H9 (cell line): ENCODE measurements around the gene POLR3F. TPM values are rescaled to one million over a fixed set of nuclear protein-coding genes. Genes with fewer than 3 reads are reported as not detected.
A peak's percentile ranks its signal among the peaks of the same experiment; 100 is the strongest.
"Not testable (repeated sequence)": the region's sequence is repeated elsewhere in the genome, so short reads cannot be mapped to it uniquely, and the experiment has no call there.

ENCODE experiments used
- DNase-seq: peaks from one replicate; pipeline ENCODE4 v3.0.0-alpha.2; 2017
- H2AFZ ChIP-seq: one replicate; pipeline ENCODE4 v1.6.1; 2013; ENCODE audit warnings: mild to moderate bottlenecking, low read length, control low read depth, moderate library complexity
- H2AK5ac ChIP-seq: 2 replicates; pipeline ENCODE4 v1.6.1; 2013; ENCODE audit warnings: low read length, control low read depth, mixed read lengths; ENCODE audit not compliant: insufficient read length
- H2BK120ac ChIP-seq: one replicate; pipeline ENCODE4 v1.6.1; 2013; ENCODE audit warnings: low read depth, mild to moderate bottlenecking, low read length, control low read depth, inconsistent platforms; ENCODE audit not compliant: poor library complexity, severe bottlenecking
- H2BK12ac ChIP-seq: 2 replicates; pipeline ENCODE4 v1.6.1; 2013; ENCODE audit warnings: low read length, control low read depth, mixed read lengths, low read depth; ENCODE audit not compliant: insufficient read length
- H2BK15ac ChIP-seq: 2 replicates; pipeline ENCODE4 v1.6.1; 2013; ENCODE audit warnings: low read depth, low read length, control low read depth
- H2BK20ac ChIP-seq: one replicate; pipeline ENCODE4 v1.6.1; 2013; ENCODE audit warnings: low read depth, mild to moderate bottlenecking, low read length, control low read depth, inconsistent platforms; ENCODE audit not compliant: poor library complexity, severe bottlenecking
- H2BK5ac ChIP-seq: 2 replicates; pipeline ENCODE4 v1.6.1; 2013; ENCODE audit warnings: low read length, control low read depth, mixed read lengths; ENCODE audit not compliant: insufficient read length
- H3K14ac ChIP-seq: 2 replicates; pipeline ENCODE4 v1.6.1; 2013; ENCODE audit warnings: low read length, control low read depth; ENCODE audit not compliant: insufficient read depth
- H3K18ac ChIP-seq: 2 replicates; pipeline ENCODE4 v1.6.1; 2013; ENCODE audit warnings: low read depth, mild to moderate bottlenecking, mixed read lengths, low read length, control low read depth; ENCODE audit not compliant: insufficient read length
- H3K23ac ChIP-seq: 2 replicates; pipeline ENCODE4 v1.6.1; 2013; ENCODE audit warnings: low read length, control low read depth, mixed read lengths, low read depth; ENCODE audit not compliant: insufficient read length
- H3K23me2 ChIP-seq: 2 replicates; pipeline ENCODE4 v1.6.1; 2013; ENCODE audit warnings: low read depth, mild to moderate bottlenecking, mixed read lengths, low read length, control low read depth; ENCODE audit not compliant: insufficient read length, poor library complexity, severe bottlenecking
- H3K27ac ChIP-seq: 2 replicates; pipeline ENCODE4 v1.5.1; 2013; ENCODE audit warnings: low read length, control low read depth, mixed read lengths, low read depth; ENCODE audit not compliant: insufficient read length
- H3K27me3 ChIP-seq: 2 replicates; pipeline ENCODE4 v1.6.1; 2013; ENCODE audit warnings: low read length, control low read depth, inconsistent platforms; ENCODE audit not compliant: insufficient read depth
- H3K4ac ChIP-seq: 2 replicates; pipeline ENCODE4 v1.6.1; 2013; ENCODE audit warnings: low read depth, mild to moderate bottlenecking, control low read depth, inconsistent platforms, low read length, moderate library complexity
- H3K4me1 ChIP-seq: 2 replicates; pipeline ENCODE4 v1.6.1; 2013; ENCODE audit warnings: low read length, control low read depth, inconsistent platforms; ENCODE audit not compliant: insufficient read depth
- H3K4me2 ChIP-seq: 2 replicates; pipeline ENCODE4 v1.6.1; 2013; ENCODE audit warnings: low read length, control low read depth, mixed read lengths; ENCODE audit not compliant: insufficient read length, insufficient read depth
- H3K56ac ChIP-seq: 2 replicates; pipeline ENCODE4 v1.6.1; 2013; ENCODE audit warnings: low read depth, mild to moderate bottlenecking, mixed read lengths, low read length, control low read depth; ENCODE audit not compliant: insufficient read length
- H3K79me1 ChIP-seq: 2 replicates; pipeline ENCODE4 v1.6.1; 2013; ENCODE audit warnings: low read depth, mild to moderate bottlenecking, moderate library complexity, low read length, control low read depth, inconsistent platforms; ENCODE audit not compliant: insufficient read depth, poor library complexity, severe bottlenecking
- H3K79me2 ChIP-seq: 2 replicates; pipeline ENCODE4 v1.6.1; 2013; ENCODE audit warnings: low read length, control low read depth, inconsistent platforms; ENCODE audit not compliant: insufficient read depth
- H3K9ac ChIP-seq: 2 replicates; pipeline ENCODE4 v1.6.1; 2013; ENCODE audit warnings: low read length, control low read depth, mixed read lengths; ENCODE audit not compliant: insufficient read length; ENCODE audit errors: extremely low read depth
- H3K9me3 ChIP-seq: one replicate; pipeline ENCODE4 v1.6.1; 2013; ENCODE audit warnings: low read depth, low read length, inconsistent platforms; ENCODE audit not compliant: control insufficient read depth
- H3T11ph ChIP-seq: one replicate; pipeline ENCODE4 v1.6.1; 2013; ENCODE audit warnings: mild to moderate bottlenecking, low read length, control low read depth, inconsistent platforms
- H4K20me1 ChIP-seq: one replicate; pipeline ENCODE4 v1.6.1; 2013; ENCODE audit not compliant: control insufficient read depth, insufficient read length, insufficient read depth
- H4K5ac ChIP-seq: 2 replicates; pipeline ENCODE4 v1.6.1; 2013; ENCODE audit warnings: low read depth, mild to moderate bottlenecking, mixed read lengths, low read length, control low read depth; ENCODE audit not compliant: insufficient read length
- H4K8ac ChIP-seq: replicated peaks from 2 replicates; pipeline ENCODE4 v1.6.1; 2013; ENCODE audit warnings: low read length, control low read depth, mixed read lengths, low read depth; ENCODE audit not compliant: insufficient read length
- H4K91ac ChIP-seq: 2 replicates; pipeline ENCODE4 v1.6.1; 2013; ENCODE audit warnings: low read depth, mild to moderate bottlenecking, moderate library complexity, mixed read lengths, low read length, control low read depth; ENCODE audit not compliant: insufficient read length
- H3K27ac Mint-ChIP-seq, 3 experiments: 2 replicates in 2 of 3; 3 replicates in 1 of 3; pipeline ENCODE4 v1.8.0; 2020 to 2021; ENCODE audit warnings: mixed read lengths in 3 of 3, mild to moderate bottlenecking in 1 of 3, moderate library complexity in 1 of 3
- H3K27me3 Mint-ChIP-seq: 2 replicates; pipeline ENCODE4 v1.8.0; 2021; ENCODE audit warnings: low read depth, mild to moderate bottlenecking, moderate library complexity, mixed read lengths
- H3K36me3 Mint-ChIP-seq, 3 experiments: 2 replicates in 2 of 3; 3 replicates in 1 of 3; pipeline ENCODE4 v1.8.0; 2020 to 2021; ENCODE audit warnings: low read depth in 3 of 3, mixed read lengths in 3 of 3; ENCODE audit not compliant: insufficient read depth in 1 of 3
- H3K4me1 Mint-ChIP-seq, 2 experiments: 2 replicates each; pipeline ENCODE4 v1.8.0; 2020; ENCODE audit warnings: mixed read lengths in 2 of 2
- H3K4me3 Mint-ChIP-seq, 2 experiments: 2 replicates in 1 of 2; 3 replicates in 1 of 2; pipeline ENCODE4 v1.8.0; 2020 to 2021; ENCODE audit warnings: mild to moderate bottlenecking in 2 of 2, mixed read lengths in 2 of 2, moderate library complexity in 1 of 2
- H3K9me3 Mint-ChIP-seq, 2 experiments: 2 replicates in 1 of 2; 3 replicates in 1 of 2; pipeline ENCODE4 v1.8.0; 2020; ENCODE audit warnings: mild to moderate bottlenecking in 2 of 2, mixed read lengths in 2 of 2, moderate library complexity in 1 of 2
- CTCF ChIP-seq: fragments of 200-600 bp; sonication (generic); conservative IDR thresholded peaks from 3 replicates; pipeline ENCODE4 v1.8.0; 2021; ENCODE audit warnings: antibody characterized with exemption, mild to moderate bottlenecking
- WGBS: extraction: QIAGEN DNeasy Blood & Tissue Kit; methylation state at CpG from one replicate; pipeline ENCODE4 v1.1.7; 2013; ENCODE audit warnings: missing lambda C conversion rate, low lambda C conversion rate, mixed read lengths; ENCODE audit not compliant: insufficient read length; ENCODE audit errors: extremely low coverage; 5-methylcytosine and 5-hydroxymethylcytosine counted together
- total RNA-seq: library from RNA; stranded (reverse); gene quantifications from 2 replicates; pipeline ENCODE4 v1.2.1, GENCODE V29; 2021

Gene POLR3F
- total RNA-seq, 1 experiment from 2014 or later: 16.1 TPM

DNA sequence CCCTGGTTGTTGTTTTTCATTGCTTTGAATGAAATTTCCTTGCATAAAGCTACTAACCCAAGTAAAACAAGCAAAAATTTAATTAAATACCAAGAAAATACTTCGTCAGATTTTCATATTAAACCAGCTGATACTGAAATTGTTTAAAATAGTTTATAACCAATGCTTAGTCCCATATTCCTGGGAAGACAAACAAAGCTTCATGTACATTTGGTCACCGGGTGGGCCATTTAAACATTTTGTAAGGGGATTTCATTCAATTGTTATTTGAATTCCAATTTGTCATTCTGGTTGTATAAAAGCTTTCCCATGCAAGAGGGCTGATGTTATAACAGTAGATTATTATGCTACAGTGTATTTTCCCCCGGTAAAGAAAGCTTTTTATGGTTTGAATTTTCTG lies 30.4 kb downstream of the POLR3F start:
- Histone ChIP-seq H3T11ph (no peak overlapping the region), H2BK120ac (no peak overlapping the region), H3K4me1 (no peaks in the 10 kb centered on the region), H4K91ac (no peak overlapping the region), H2BK20ac (no peak overlapping the region), H2BK15ac (no peak overlapping the region), H3K14ac (no peak overlapping the region), H3K9ac (no peak overlapping the region), H4K5ac (no peak overlapping the region), H2AFZ (peak overlapping the region; percentile 36), H3K18ac (no peak overlapping the region), H4K20me1 (no peaks in the 10 kb centered on the region), H3K9me3 (no peaks in the 10 kb centered on the region), H3K56ac (no peak overlapping the region), H3K27ac (no peak overlapping the region), H4K8ac (no peak overlapping the region), H3K4ac (no peak overlapping the region), H3K79me2 (no peaks in the 10 kb centered on the region), H3K4me2 (no peak overlapping the region), H3K79me1 (no peaks in the 10 kb centered on the region), H3K23ac (no peak overlapping the region), H3K27me3 (no peaks in the 10 kb centered on the region), H2AK5ac (no peak overlapping the region), H2BK5ac (no peak overlapping the region), H2BK12ac (no peak overlapping the region), H3K23me2 (peaks cover 7% of the 10 kb centered on the region)
- no peak for DNase-seq
- Mint-ChIP-seq H3K9me3 (no peaks in the 10 kb centered on the region), H3K4me1 (peaks cover 11 to 12% of the 10 kb centered on the region in 2 experiments), H3K27ac (no peak overlapping the region), H3K4me3 (peak overlapping the region in 1 of 2 experiments; percentile 98; a peak in 2 of 5 replicates), H3K36me3 (peaks cover 5 to 8% (median 7%) of the 10 kb centered on the region in 3 experiments; a peak in 5 of 7 replicates), H3K27me3 (no peaks in the 10 kb centered on the region)
- WGBS: no CpG with 5 or more reads among the region's 3 CpGs
- no peak for TF ChIP-seq CTCF

DNA sequence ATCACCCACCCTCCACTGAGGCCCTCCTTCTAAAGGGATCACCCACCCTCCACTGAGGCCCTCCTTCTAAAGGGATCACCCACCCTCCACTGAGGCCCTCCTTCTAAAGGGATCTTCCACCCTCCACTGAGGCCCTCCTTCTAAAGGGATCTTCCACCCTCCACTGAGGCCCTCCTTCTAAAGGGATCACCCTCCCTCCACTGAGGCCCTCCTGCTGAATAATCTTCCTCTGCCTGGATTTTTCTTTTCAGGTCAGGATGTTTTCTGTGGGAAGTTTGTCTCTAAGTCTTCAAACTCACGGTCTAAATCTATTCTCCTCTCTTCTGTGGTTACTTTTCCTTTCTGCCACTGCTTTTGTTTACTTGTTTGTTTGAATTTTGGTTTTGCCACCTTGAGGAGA lies 34.5 kb downstream of the POLR3F start:
- H4K20me1 ChIP-seq, H4K8ac ChIP-seq, H3K27me3 Mint-ChIP-seq, H3K56ac ChIP-seq, H3K27me3 ChIP-seq, H2BK120ac ChIP-seq, H3K79me2 ChIP-seq, H3K36me3 Mint-ChIP-seq, H2AFZ ChIP-seq, H3T11ph ChIP-seq, H4K5ac ChIP-seq, H3K23me2 ChIP-seq, H2BK20ac ChIP-seq, H3K79me1 ChIP-seq, H3K4me2 ChIP-seq, H3K9ac ChIP-seq, H3K4me3 Mint-ChIP-seq, H3K27ac ChIP-seq, H3K27ac Mint-ChIP-seq, H2BK5ac ChIP-seq, H3K9me3 ChIP-seq, H3K23ac ChIP-seq, DNase-seq, H3K4me1 ChIP-seq, H2BK12ac ChIP-seq, H3K9me3 Mint-ChIP-seq, H4K91ac ChIP-seq, H2BK15ac ChIP-seq, H3K4ac ChIP-seq, H2AK5ac ChIP-seq, H3K18ac ChIP-seq, H3K14ac ChIP-seq: not testable (repeated sequence)
- WGBS: no CpG with 5 or more reads among the region's 1 CpG
- H3K4me1 Mint-ChIP-seq: peaks cover 8 to 14% of the 10 kb centered on the region in 2 experiments
